Cardiac muscle cell (in vitro differentiated cells and primary cell): ENCODE data around the gene SYPL2. TPM values are rescaled to one million over a fixed set of nuclear protein-coding genes. Genes with fewer than 3 reads are reported as not detected.
A peak's percentile ranks its signal among the peaks of the same experiment; 100 is the strongest.
"Not testable (repeated sequence)": the region's sequence is repeated elsewhere in the genome, so short reads cannot be mapped to it uniquely, and the experiment has no call there.

Source experiments
- DNase-seq, 2 donors: peaks; one replicate each; pipeline versions ENCODE4 v3.0.0 to v3.0.0-alpha.2; 2010 to 2017; ENCODE audit warnings: low read depth in 1 of 2, low spot score in 1 of 2
- H3K27ac ChIP-seq: fragments of 200-600 bp; sonication (generic); 2 replicates; pipeline ENCODE4 v1.5.1; 2016
- H3K27me3 ChIP-seq: fragments of 200-600 bp; sonication (generic); 2 replicates; pipeline ENCODE4 v1.6.0; 2016; ENCODE audit warnings: control low read depth
- H3K36me3 ChIP-seq: fragments of 200-600 bp; sonication (generic); 2 replicates; pipeline ENCODE4 v1.5.1; 2016; ENCODE audit warnings: control low read depth
- H3K4me1 ChIP-seq: fragments of 200-600 bp; sonication (generic); 2 replicates; pipeline ENCODE4 v1.8.1; 2017; ENCODE audit warnings: low read depth, mild to moderate bottlenecking, mixed run types
- H3K4me3 ChIP-seq: fragments of 200-600 bp; sonication (generic); 2 replicates; pipeline ENCODE4 v1.5.1; 2016; ENCODE audit warnings: mild to moderate bottlenecking
- H3K9me3 ChIP-seq: fragments of 200-600 bp; sonication (generic); 2 replicates; pipeline ENCODE4 v1.5.1; 2017; ENCODE audit warnings: low read depth, mild to moderate bottlenecking, control low read depth
- CTCF ChIP-seq: IDR thresholded peaks from 2 replicates; pipeline ENCODE4 v1.5.1; 2012; ENCODE audit warnings: low read depth, mild to moderate bottlenecking, low read length
- polyA plus RNA-seq: library from polyadenylated mRNA; unstranded; fragments of >200 nt; fragmentation: Nextera tagmentation; extraction: Ambion mirVana; gene quantifications from 2 replicates; pipeline ENCODE4 v1.2.1, GENCODE V29; 2016
- total RNA-seq: library from RNA; depleted of rRNA; stranded (reverse); fragments of >200 nt; gene quantifications from 2 replicates; pipeline ENCODE4 v1.2.3, GENCODE V29; 2016

The SYPL2 gene
- total and polyA plus RNA-seq, 2 experiments from 2014 or later: 10.7 to 27.3 TPM

- Histone ChIP-seq H3K27me3 (no peaks in the 10 kb centered on the region), H3K36me3 (no peaks in the 10 kb centered on the region), H3K4me1 (no peaks in the 10 kb centered on the region), H3K9me3 (no peaks in the 10 kb centered on the region), H3K27ac (no peak overlapping the region), H3K4me3 (no peak overlapping the region)
- DNase-seq: no peak
- no peak for TF ChIP-seq CTCF
Measured at GRCh38 chr1:109444346-109444745, 22.0 kb upstream of the SYPL2 start.

GRCh38 chr1:109445949-109446695 is 20.2 kb upstream of the SYPL2 start:
- not testable (repeated sequence) for DNase-seq, H3K27me3 ChIP-seq, H3K36me3 ChIP-seq, H3K4me3 ChIP-seq, H3K4me1 ChIP-seq, H3K27ac ChIP-seq, H3K9me3 ChIP-seq

GRCh38 chr1:109447524-109447923 is 18.8 kb upstream of the SYPL2 start:
- H3K4me3 ChIP-seq: no peak overlapping the region
- no peak for TF ChIP-seq CTCF
- H3K27ac ChIP-seq: no peak overlapping the region
- no peak for DNase-seq
- no peaks in the 10 kb centered on the region for H3K4me1 ChIP-seq
- H3K36me3 ChIP-seq: no peaks in the 10 kb centered on the region
- no peaks in the 10 kb centered on the region for H3K9me3 ChIP-seq
- no peaks in the 10 kb centered on the region for H3K27me3 ChIP-seq

- no peak for DNase-seq
- Histone ChIP-seq H3K27me3 (no peaks in the 10 kb centered on the region), H3K27ac (no peak overlapping the region), H3K4me1 (no peaks in the 10 kb centered on the region), H3K9me3 (no peaks in the 10 kb centered on the region), H3K4me3 (no peak overlapping the region), H3K36me3 (no peaks in the 10 kb centered on the region)
- no peak for TF ChIP-seq CTCF
Measured at GRCh38 chr1:109454497-109455133, 11.7 kb upstream of the SYPL2 start.

- no peak for TF ChIP-seq CTCF
- Histone ChIP-seq H3K9me3 (no peaks in the 10 kb centered on the region), H3K4me1 (no peaks in the 10 kb centered on the region), H3K27me3 (peaks cover 7% of the 10 kb centered on the region), H3K36me3 (no peaks in the 10 kb centered on the region), H3K27ac (no peak overlapping the region), H3K4me3 (no peak overlapping the region)
- DNase-seq: no peak
Measured at GRCh38 chr1:109457819-109458218, 8.5 kb upstream of the SYPL2 start.

- TF ChIP-seq CTCF: no peak
Measured at GRCh38 chr1:109466125-109466451, 258 bp upstream of the SYPL2 start.

More at GRCh38 chr1:109466125-109466451, 258 bp upstream of the SYPL2 start:
- H3K27ac ChIP-seq: peak overlapping the region; percentile 96
- DNase-seq: no peak
- H3K9me3 ChIP-seq: no peaks in the 10 kb centered on the region
- H3K27me3 ChIP-seq: peaks cover 46% of the 10 kb centered on the region
- no peaks in the 10 kb centered on the region for H3K36me3 ChIP-seq
- H3K4me1 ChIP-seq: peaks cover 6% of the 10 kb centered on the region
- peak overlapping the region; percentile 72 for H3K4me3 ChIP-seq
